ENCODE measurements around the gene TBC1D22B.
A peak's percentile ranks its signal among the peaks of the same experiment; 100 is the strongest.
"Not testable (repeated sequence)": the region's sequence is repeated elsewhere in the genome, so short reads cannot be mapped to it uniquely, and the experiment has no call there.

Gene TBC1D22B

GRCh38 chr6:37330345-37330744 lies 72.8 kb downstream of the TBC1D22B start:
- H3K27ac Mint-ChIP-seq; H3K4me1 Mint-ChIP-seq (ENCODE audit: low read depth); H3K36me3 Mint-ChIP-seq; H3K27me3 Mint-ChIP-seq; H3K9me3 Mint-ChIP-seq (ENCODE audit: low read depth); H3K4me3 Mint-ChIP-seq: not testable (repeated sequence)

- Mint-ChIP-seq H3K4me3 (no peak overlapping the region), H3K27ac (no peak overlapping the region), H3K36me3 (peaks cover 2% of the 10 kb centered on the region), H3K27me3 (no peaks in the 10 kb centered on the region), H3K4me1 (ENCODE audit: low read depth) (no peaks in the 10 kb centered on the region), H3K9me3 (ENCODE audit: low read depth) (no peaks in the 10 kb centered on the region)
Measured at GRCh38 chr6:37331047-37331446, 73.5 kb downstream of the TBC1D22B start.

GRCh38 chr6:37332894-37333293 lies 75.3 kb downstream of the TBC1D22B start:
- no peak overlapping the region for H3K4me3 Mint-ChIP-seq
- H3K4me1 Mint-ChIP-seq (ENCODE audit: low read depth), result no peaks in the 10 kb centered on the region
- H3K27me3 Mint-ChIP-seq, result no peaks in the 10 kb centered on the region
- H3K36me3 Mint-ChIP-seq, result peaks cover 2% of the 10 kb centered on the region
- no peak overlapping the region for H3K27ac Mint-ChIP-seq
- H3K9me3 Mint-ChIP-seq (ENCODE audit: low read depth), result no peaks in the 10 kb centered on the region

DNA sequence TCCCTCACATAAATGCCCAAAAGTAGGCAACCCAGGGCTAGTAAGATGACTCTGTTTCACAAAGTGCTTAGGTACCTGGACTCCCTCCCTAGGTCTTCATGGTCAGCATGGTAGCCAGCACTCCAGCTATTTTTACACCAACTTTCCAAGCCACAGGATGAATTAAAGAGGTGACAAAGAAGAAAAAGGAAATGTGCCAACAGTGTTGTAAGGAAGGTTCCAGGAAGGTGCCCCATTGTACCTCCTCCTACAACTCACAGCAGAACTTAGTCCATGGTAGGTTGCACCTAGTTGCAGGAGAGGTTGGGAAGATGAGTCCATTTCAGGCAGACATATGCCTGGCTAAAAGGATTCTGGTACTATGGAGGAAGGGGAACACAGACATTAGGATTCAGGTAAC lies 76.5 kb downstream of the TBC1D22B start:
- Mint-ChIP-seq H3K36me3 (peaks cover 2% of the 10 kb centered on the region), H3K27me3 (no peaks in the 10 kb centered on the region), H3K27ac (no peak overlapping the region), H3K4me1 (ENCODE audit: low read depth) (no peaks in the 10 kb centered on the region), H3K4me3 (no peak overlapping the region), H3K9me3 (ENCODE audit: low read depth) (no peaks in the 10 kb centered on the region)

DNA sequence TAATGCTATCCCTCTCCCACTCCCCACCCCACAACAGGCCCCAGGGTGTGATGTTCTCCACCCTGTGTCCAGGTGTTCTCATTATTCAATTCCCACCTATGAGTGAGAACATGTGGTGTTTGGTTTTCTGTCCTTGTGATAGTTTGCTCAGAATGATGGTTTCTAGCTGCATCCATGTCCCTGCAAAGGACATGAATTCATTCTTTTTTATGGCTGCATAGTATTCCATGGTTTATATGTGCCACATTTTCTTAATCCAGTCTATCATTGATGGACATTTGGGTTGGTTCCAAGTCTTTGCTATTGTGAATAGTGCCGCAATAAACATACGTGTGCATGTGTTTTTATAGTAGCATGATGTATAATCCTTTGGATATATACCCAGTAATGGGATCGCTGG lies 80.7 kb downstream of the TBC1D22B start:
- H3K4me3 Mint-ChIP-seq; H3K4me1 Mint-ChIP-seq (ENCODE audit: low read depth); H3K27me3 Mint-ChIP-seq; H3K36me3 Mint-ChIP-seq; H3K27ac Mint-ChIP-seq; H3K9me3 Mint-ChIP-seq (ENCODE audit: low read depth): not testable (repeated sequence)

DNA sequence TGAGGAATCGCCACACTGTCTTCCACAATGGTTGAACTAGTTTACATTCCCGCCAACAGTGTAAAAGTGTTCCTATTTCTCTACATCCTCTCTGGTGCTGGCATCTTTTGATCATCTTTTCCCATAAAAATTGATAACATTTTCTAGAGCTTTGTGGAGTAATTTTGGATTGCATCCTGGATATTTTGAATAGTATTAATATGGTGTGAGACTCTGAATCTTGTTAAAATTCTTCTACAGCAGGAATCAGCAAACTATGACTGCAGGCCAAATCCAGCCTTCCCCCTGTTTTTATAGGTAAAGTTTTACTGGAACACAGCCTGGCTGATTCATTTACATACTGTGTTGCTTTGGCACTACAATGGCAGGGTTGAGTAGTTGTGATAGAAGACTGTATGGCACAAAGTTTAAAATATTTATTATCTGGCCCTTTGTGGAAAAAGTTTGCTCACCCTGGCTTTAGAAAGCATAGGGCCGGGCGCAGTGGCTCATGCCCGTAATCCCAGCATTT lies 81.2 kb downstream of the TBC1D22B start:
- no peaks in the 10 kb centered on the region for H3K9me3 Mint-ChIP-seq (ENCODE audit: low read depth)
- H3K4me3 Mint-ChIP-seq, result no peak overlapping the region
- peaks cover 3% of the 10 kb centered on the region for H3K27me3 Mint-ChIP-seq
- no peaks in the 10 kb centered on the region for H3K4me1 Mint-ChIP-seq (ENCODE audit: low read depth)
- no peak overlapping the region for H3K27ac Mint-ChIP-seq
- no peaks in the 10 kb centered on the region for H3K36me3 Mint-ChIP-seq

DNA sequence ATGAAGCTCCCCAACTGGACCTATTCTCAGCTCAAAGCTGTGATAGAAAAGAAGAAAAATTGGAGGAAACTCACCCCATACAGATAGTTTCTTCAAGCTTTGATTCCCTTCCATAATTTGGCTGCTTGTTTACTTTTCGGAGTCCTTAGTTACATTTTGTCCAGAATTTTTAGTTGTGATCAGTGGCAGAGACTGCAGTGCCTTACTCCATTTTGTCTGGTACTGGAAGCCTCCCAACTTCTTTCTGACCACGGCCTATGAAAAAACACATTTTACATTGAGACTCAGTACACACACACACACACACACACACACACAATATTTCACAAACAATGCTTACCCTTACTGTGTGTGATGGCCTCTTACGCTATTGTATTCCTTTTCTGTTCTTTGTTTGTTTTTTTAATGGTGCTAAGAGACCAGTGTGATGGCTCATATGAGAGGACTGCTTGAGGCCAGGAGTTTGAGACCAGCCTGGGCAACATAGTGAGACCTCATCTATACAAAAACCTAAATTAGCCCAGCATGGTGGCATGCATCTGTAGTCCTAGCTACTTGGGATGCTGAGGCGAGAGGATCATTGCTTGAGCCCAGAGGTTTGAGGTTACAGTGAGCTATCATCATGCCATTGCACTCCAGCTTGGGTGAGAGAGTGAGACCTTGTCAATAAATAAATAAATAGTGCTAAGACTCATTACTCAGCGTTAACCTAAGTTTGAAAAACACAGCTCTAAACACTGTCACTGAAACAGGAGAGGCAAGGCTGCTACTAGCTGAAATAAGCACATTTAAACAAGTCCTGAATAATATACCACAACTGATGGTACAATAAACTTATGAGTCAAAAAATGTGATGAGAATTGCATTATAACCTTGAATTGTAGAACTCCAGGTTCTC lies 82.4 kb downstream of the TBC1D22B start:
- Mint-ChIP-seq H3K9me3 (ENCODE audit: low read depth) (no peaks in the 10 kb centered on the region), H3K4me1 (ENCODE audit: low read depth) (no peaks in the 10 kb centered on the region), H3K4me3 (no peak overlapping the region), H3K36me3 (no peaks in the 10 kb centered on the region), H3K27ac (no peak overlapping the region), H3K27me3 (peaks cover 8% of the 10 kb centered on the region)

DNA sequence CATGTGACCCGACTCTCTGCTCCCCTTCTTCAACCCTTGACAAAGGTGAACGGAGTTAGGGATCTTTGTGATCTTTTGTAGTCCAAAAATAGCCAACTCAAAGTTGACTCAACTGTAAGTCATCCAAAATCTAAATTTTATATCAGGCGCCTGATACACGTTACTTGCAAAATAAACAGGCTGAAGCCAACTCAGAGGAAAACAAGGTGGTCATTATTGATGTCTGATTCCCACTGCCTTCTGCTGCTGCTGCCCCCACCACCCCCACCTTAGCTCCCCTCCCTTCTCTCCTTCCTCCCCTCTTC lies 83.0 kb downstream of the TBC1D22B start:
- no peaks in the 10 kb centered on the region for H3K36me3 Mint-ChIP-seq
- no peak overlapping the region for H3K27ac Mint-ChIP-seq
- H3K4me1 Mint-ChIP-seq (ENCODE audit: low read depth), result no peaks in the 10 kb centered on the region
- peaks cover 8% of the 10 kb centered on the region for H3K27me3 Mint-ChIP-seq
- no peak overlapping the region for H3K4me3 Mint-ChIP-seq
- no peaks in the 10 kb centered on the region for H3K9me3 Mint-ChIP-seq (ENCODE audit: low read depth)

DNA sequence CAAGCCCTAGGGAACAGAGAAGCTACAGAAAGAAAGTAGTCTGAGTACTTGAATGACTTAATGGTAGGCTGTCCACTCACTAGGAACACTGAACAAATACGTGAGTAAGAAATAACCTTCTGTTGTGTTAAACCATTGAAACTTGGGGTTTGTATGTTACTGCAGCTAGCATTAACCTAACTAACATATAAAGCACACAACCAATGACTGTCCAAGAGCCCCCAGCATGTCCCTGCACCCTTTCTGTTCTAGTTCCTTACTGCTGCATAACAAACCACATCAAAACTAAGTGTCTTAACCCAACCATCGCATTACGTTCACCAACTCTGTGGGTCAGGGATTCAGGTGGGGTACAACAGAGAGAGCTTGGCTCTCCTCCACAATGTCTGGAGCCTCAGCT lies 85.7 kb downstream of the TBC1D22B start:
- peaks cover 11% of the 10 kb centered on the region for H3K27me3 Mint-ChIP-seq
- H3K4me3 Mint-ChIP-seq, result no peak overlapping the region
- H3K4me1 Mint-ChIP-seq (ENCODE audit: low read depth), result no peaks in the 10 kb centered on the region
- no peaks in the 10 kb centered on the region for H3K9me3 Mint-ChIP-seq (ENCODE audit: low read depth)
- H3K36me3 Mint-ChIP-seq, result no peaks in the 10 kb centered on the region
- no peak overlapping the region for H3K27ac Mint-ChIP-seq

DNA sequence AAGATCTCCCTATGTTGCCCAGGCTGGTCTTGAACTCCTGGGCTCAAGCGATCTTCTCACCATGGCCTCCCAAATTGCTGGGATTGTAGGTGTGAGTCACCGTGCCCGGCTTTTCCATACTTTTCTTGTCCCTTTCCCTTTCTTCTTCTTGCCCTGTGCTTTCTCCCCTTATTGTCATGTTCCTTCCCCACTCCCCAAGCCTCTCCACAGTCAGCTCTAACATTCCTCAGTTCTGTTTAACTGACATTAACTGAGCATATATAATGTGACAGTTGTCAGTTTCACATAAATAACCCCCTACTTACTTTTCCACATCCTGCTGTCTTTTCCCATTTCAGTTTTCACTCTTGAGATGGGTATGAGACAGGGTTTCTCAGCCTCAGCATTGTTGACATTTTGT lies 86.7 kb downstream of the TBC1D22B start:
- H3K9me3 Mint-ChIP-seq (ENCODE audit: low read depth), result no peaks in the 10 kb centered on the region
- H3K36me3 Mint-ChIP-seq, result no peaks in the 10 kb centered on the region
- no peak overlapping the region for H3K4me3 Mint-ChIP-seq
- peaks cover 11% of the 10 kb centered on the region for H3K27me3 Mint-ChIP-seq
- no peak overlapping the region for H3K27ac Mint-ChIP-seq
- H3K4me1 Mint-ChIP-seq (ENCODE audit: low read depth), result no peaks in the 10 kb centered on the region

GRCh38 chr6:37345804-37346203 lies 88.2 kb downstream of the TBC1D22B start:
- not testable (repeated sequence) for H3K4me1 Mint-ChIP-seq (ENCODE audit: low read depth); H3K36me3 Mint-ChIP-seq; H3K4me3 Mint-ChIP-seq; H3K9me3 Mint-ChIP-seq (ENCODE audit: low read depth); H3K27ac Mint-ChIP-seq
- H3K27me3 Mint-ChIP-seq, result peaks cover 11% of the 10 kb centered on the region

- Mint-ChIP-seq H3K27ac (no peak overlapping the region), H3K27me3 (peaks cover 8% of the 10 kb centered on the region), H3K4me1 (ENCODE audit: low read depth) (no peaks in the 10 kb centered on the region), H3K9me3 (ENCODE audit: low read depth) (no peaks in the 10 kb centered on the region), H3K4me3 (no peak overlapping the region), H3K36me3 (no peaks in the 10 kb centered on the region)
Measured at GRCh38 chr6:37347177-37347576, 89.6 kb downstream of the TBC1D22B start.

DNA sequence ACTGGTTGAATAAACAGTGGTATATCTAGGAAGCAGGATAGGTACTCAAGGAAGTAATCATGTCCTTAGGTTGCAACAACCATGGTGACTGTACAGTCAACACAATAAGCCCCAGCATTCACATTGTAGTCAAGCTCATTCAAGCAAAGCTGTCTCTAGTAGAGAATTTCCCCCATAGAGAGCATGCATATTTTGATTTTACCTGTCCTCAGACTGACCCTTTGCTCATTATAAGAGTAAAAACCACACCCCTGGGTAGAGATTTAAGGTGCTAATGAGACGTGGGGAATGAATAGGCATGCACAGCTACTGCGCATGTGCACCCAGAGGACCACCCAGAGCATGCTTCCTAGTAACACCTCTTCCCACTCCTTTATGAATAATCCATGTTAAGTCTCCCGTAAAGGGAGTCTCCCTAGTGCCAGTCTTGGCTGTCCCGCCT lies 90.1 kb downstream of the TBC1D22B start:
- Mint-ChIP-seq H3K27me3 (peaks cover 8% of the 10 kb centered on the region), H3K27ac (no peak overlapping the region), H3K36me3 (no peaks in the 10 kb centered on the region), H3K9me3 (ENCODE audit: low read depth) (no peaks in the 10 kb centered on the region), H3K4me1 (ENCODE audit: low read depth) (no peaks in the 10 kb centered on the region), H3K4me3 (no peak overlapping the region)

DNA sequence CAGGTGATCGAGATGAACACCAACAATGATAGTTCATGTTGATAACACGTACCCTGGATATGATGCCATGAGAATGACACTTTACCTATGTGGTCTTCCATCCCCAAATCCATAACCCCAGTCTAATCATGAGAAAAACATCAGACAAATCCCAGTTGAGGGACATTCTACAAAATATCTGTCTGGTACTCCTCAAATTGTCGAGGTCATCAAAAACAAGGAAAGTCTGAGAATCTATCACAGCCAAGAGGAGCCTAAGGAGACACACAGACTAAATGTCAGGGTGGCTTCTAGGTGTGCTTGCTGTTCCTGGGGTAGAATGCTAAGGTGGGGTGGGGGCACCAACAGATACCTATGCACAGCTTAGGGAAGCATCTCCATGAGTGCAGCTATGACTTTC lies 93.5 kb downstream of the TBC1D22B start:
- H3K27me3 Mint-ChIP-seq, result peaks cover 3% of the 10 kb centered on the region

GRCh38 chr6:37352384-37352783 lies 94.8 kb downstream of the TBC1D22B start:
- Mint-ChIP-seq H3K9me3 (ENCODE audit: low read depth) (no peaks in the 10 kb centered on the region), H3K27ac (peak overlapping the region; percentile 10), H3K36me3 (no peaks in the 10 kb centered on the region), H3K27me3 (no peaks in the 10 kb centered on the region), H3K4me3 (peak overlapping the region; percentile 51), H3K4me1 (ENCODE audit: low read depth) (peaks cover 28% of the 10 kb centered on the region)

More for the DNA sequence above, 93.5 kb downstream of the TBC1D22B start:
- Mint-ChIP-seq H3K4me3 (no peak overlapping the region), H3K27ac (no peak overlapping the region), H3K36me3 (no peaks in the 10 kb centered on the region), H3K9me3 (ENCODE audit: low read depth) (no peaks in the 10 kb centered on the region), H3K4me1 (ENCODE audit: low read depth) (peaks cover 22% of the 10 kb centered on the region)
